Upper lobe of left lung (tissue), 4 donors: Measurements from ENCODE around the gene GFOD1.

Experiments used
- POLR2A ChIP-seq, 4 donors: fragments of 450-650 bp; IDR thresholded peaks; one replicate each; pipeline ENCODE4 v1.5.1; 2016 to 2017; ENCODE audit warnings: antibody characterized with exemption in 4 of 4, mild to moderate bottlenecking in 2 of 4
- POLR2AphosphoS5 ChIP-seq, 2 donors: sonication (generic); formaldehyde crosslinking; IDR thresholded peaks; one replicate each; pipeline ENCODE4 v1.5.1; 2017; ENCODE audit warnings: antibody characterized with exemption in 2 of 2

DNA sequence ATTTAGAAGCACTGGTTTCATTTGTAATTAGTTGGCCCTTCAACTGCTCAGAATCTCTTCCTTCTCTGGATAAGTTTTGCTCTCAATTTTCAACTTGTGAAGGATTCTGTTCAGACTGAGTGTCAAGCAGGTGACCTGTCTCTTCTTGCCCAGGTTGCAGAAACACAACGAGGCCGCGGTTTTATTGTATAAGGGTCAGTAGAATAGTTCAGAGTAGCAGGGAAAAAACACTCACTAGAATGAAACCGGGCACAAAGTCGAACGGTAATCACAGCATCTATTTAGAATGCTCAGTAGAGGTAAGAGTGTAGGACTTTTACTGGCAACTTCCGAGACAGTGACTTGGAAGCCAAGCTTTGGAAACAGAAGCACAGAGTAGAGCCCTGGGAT, 17.9 kb upstream of the GFOD1 start:
- TF ChIP-seq POLR2A (IDR thresholded peaks at IDR 0.05) (no peak), POLR2AphosphoS5 (IDR thresholded peaks at IDR 0.05) (no peak)
